HTR-8/SVneo (cell line): ENCODE results near the gene PPM1E.
"Not testable (repeated sequence)": the region's sequence is repeated elsewhere in the genome, so short reads cannot be mapped to it uniquely, and the experiment has no call there.

Experiments
- DNase-seq: peaks from one replicate; pipeline ENCODE4 v3.0.0; 2011; ENCODE audit warnings: low spot score, mixed read lengths; ENCODE audit not compliant: insufficient read length
- FAIRE-seq: peaks from 2 replicates; lab custom pipeline; 2011; peaks lifted over from hg19 to GRCh38; lab: Jason Lieb, UNC

Gene PPM1E

GRCh38 chr17:58755577-58756245 lies at the start of gene PPM1E:
Gene PPM1E (plus strand): TSS chr17:58755854.
- FAIRE-seq = peak; percentile 93
- peak; percentile 85 for DNase-seq

- FAIRE-seq (no peak), DNase-seq (no peak)
Observed at GRCh38 chr17:58706351-58707140, 49.1 kb upstream of the PPM1E start.

- no peak for FAIRE-seq
- DNase-seq = peak; percentile 61
Observed at GRCh38 chr17:58710948-58711552, 44.6 kb upstream of the PPM1E start.

- DNase-seq (no peak), FAIRE-seq (no peak)
Observed at GRCh38 chr17:58722274-58722673, 33.4 kb upstream of the PPM1E start.

GRCh38 chr17:58722696-58723095 lies 33.0 kb upstream of the PPM1E start:
- no peak for DNase-seq
- no peak for FAIRE-seq

- FAIRE-seq (peak; percentile 72), DNase-seq (no peak)
Observed at GRCh38 chr17:58728798-58729197, 26.9 kb upstream of the PPM1E start.

- peak; percentile 26 for FAIRE-seq
- DNase-seq = no peak
Observed at GRCh38 chr17:58730937-58731336, 24.7 kb upstream of the PPM1E start.

GRCh38 chr17:58734040-58734439 lies 21.6 kb upstream of the PPM1E start:
- DNase-seq (no peak), FAIRE-seq (no peak)

- FAIRE-seq (no peak), DNase-seq (no peak)
Observed at GRCh38 chr17:58734811-58735210, 20.8 kb upstream of the PPM1E start.

GRCh38 chr17:58741121-58741625 lies 14.5 kb upstream of the PPM1E start:
- peak; percentile 93 for FAIRE-seq
- no peak for DNase-seq

- DNase-seq (no peak), FAIRE-seq (peak; percentile 93)
Observed at GRCh38 chr17:58747674-58748073, 8.0 kb upstream of the PPM1E start.

- not testable (repeated sequence) for DNase-seq, FAIRE-seq
Observed at GRCh38 chr17:58749627-58750026, 6.0 kb upstream of the PPM1E start.

GRCh38 chr17:58753026-58753425 lies 2.6 kb upstream of the PPM1E start:
- DNase-seq (no peak), FAIRE-seq (peak; percentile 13)

- no peak for DNase-seq
- FAIRE-seq = no peak
Observed at GRCh38 chr17:58755269-58755576, 431 bp upstream of the PPM1E start.

- peak; percentile 93 for FAIRE-seq
- peak; percentile 41 for DNase-seq
Observed at GRCh38 chr17:58756246-58757161, 850 bp downstream of the PPM1E start.

GRCh38 chr17:58757162-58757613 lies 1.5 kb downstream of the PPM1E start:
- DNase-seq = no peak
- FAIRE-seq = peak; percentile 31

GRCh38 chr17:58758890-58759289 lies 3.2 kb downstream of the PPM1E start:
- FAIRE-seq (peak; percentile 55), DNase-seq (no peak)

- DNase-seq (no peak), FAIRE-seq (no peak)
Observed at GRCh38 chr17:58759522-58759921, 3.9 kb downstream of the PPM1E start.

GRCh38 chr17:58760248-58760647 lies 4.6 kb downstream of the PPM1E start:
- no peak for DNase-seq
- FAIRE-seq = no peak

GRCh38 chr17:58763263-58763662 lies 7.6 kb downstream of the PPM1E start:
- FAIRE-seq = no peak
- DNase-seq = no peak
